NCI-H345 (cell line): ENCODE measurements around the gene MYO16.
"Not testable (repeated sequence)": the region's sequence is repeated elsewhere in the genome, so short reads cannot be mapped to it uniquely, and the experiment has no call there.

ENCODE experiments used
- DNase-seq: peaks from one replicate; lab custom pipeline; 2025; lab: John Stamatoyannopoulos, UW

MYO16 gene

GRCh38 chr13:108742701-108743451 is 113.5 kb downstream of the MYO16 start:
- DNase-seq: no peak

GRCh38 chr13:108743522-108743921 is 114.1 kb downstream of the MYO16 start:
- DNase-seq: no peak

- no peak for DNase-seq
Measured at GRCh38 chr13:108747843-108748242, 118.4 kb downstream of the MYO16 start.

- DNase-seq: no peak
Measured at GRCh38 chr13:108752276-108752675, 122.9 kb downstream of the MYO16 start.

- DNase-seq: peak; percentile 3
Measured at GRCh38 chr13:108755083-108755482, 125.7 kb downstream of the MYO16 start.

GRCh38 chr13:108760129-108760528 is 130.7 kb downstream of the MYO16 start:
- DNase-seq: no peak

GRCh38 chr13:108760541-108760940 is 131.1 kb downstream of the MYO16 start:
- DNase-seq: no peak

GRCh38 chr13:108768035-108768434 is 138.6 kb downstream of the MYO16 start:
- DNase-seq: no peak

GRCh38 chr13:108769213-108770070 is 140.0 kb downstream of the MYO16 start:
- no peak for DNase-seq

- DNase-seq: no peak
Measured at GRCh38 chr13:108775597-108775996, 146.2 kb downstream of the MYO16 start.

GRCh38 chr13:108776650-108777049 is 147.2 kb downstream of the MYO16 start:
- no peak for DNase-seq

GRCh38 chr13:108777421-108778420 is 148.3 kb downstream of the MYO16 start:
- DNase-seq: no peak

- DNase-seq: no peak
Measured at GRCh38 chr13:108779308-108779707, 149.9 kb downstream of the MYO16 start.

- no peak for DNase-seq
Measured at GRCh38 chr13:108780706-108781105, 151.3 kb downstream of the MYO16 start.

- DNase-seq: no peak
Measured at GRCh38 chr13:108781312-108781711, 151.9 kb downstream of the MYO16 start.

GRCh38 chr13:108782480-108782879 is 153.1 kb downstream of the MYO16 start:
- DNase-seq: not testable (repeated sequence)

GRCh38 chr13:108785844-108786243 is 156.4 kb downstream of the MYO16 start:
- no peak for DNase-seq

- no peak for DNase-seq
Measured at GRCh38 chr13:108786456-108787200, 157.2 kb downstream of the MYO16 start.

- DNase-seq: no peak
Measured at GRCh38 chr13:108787700-108788414, 158.4 kb downstream of the MYO16 start.

- DNase-seq: no peak
Measured at GRCh38 chr13:108789476-108789875, 160.1 kb downstream of the MYO16 start.

- DNase-seq: no peak
Measured at GRCh38 chr13:108795841-108796240, 166.4 kb downstream of the MYO16 start.
